Lower leg skin (tissue), 3 donors: ENCODE results near the gene MYO19.

Source experiments
- CTCF ChIP-seq, 3 donors: fragments of 450-650 bp; IDR thresholded peaks; one replicate each; pipeline ENCODE4 v1.5.1; 2016; ENCODE audit warnings: antibody characterized with exemption in 3 of 3, mild to moderate bottlenecking in 3 of 3, moderate library complexity in 2 of 3
- POLR2A ChIP-seq, 2 donors: fragments of 450-650 bp; IDR thresholded peaks; one replicate each; pipeline ENCODE4 v1.6.1; 2016 to 2017; ENCODE audit warnings: antibody characterized with exemption in 2 of 2, mild to moderate bottlenecking in 1 of 2, moderate library complexity in 1 of 2

DNA sequence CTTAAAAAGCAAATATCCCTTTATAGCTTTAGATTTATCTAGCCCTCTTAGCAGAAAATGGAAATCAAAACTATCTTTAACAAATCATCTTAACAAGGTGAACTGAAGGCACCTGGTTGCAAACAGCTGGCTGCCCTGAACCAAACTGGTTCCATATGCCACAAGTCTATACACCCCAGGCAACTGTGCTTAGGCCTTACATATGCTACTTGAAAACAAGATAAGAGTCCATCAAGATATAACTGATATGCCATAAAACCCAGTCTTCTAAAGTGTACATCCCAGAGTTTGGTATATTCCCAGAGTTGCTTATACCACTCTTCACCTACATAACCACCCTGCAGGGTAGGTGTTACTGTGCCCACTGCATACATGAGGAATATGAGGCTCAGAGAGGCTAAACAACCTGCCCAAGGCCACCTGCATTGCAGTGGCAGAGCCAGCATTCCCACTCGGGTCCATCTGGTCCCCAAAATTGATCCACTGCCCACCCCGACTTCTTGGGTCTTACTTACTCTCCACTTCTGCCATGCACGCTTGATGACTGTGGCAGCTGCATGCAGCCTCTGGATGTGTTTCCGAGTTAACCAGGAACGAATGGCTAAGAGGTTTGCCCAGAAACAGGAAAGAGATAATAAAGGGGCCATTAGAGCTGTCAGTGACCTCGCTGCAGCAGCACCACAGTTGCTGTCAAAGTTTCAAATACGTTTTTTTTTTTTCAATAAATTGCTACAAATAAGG lies 35.9 kb downstream of the MYO19 start:
- TF ChIP-seq CTCF (IDR thresholded peaks at IDR 0.05) (no peak), POLR2A (IDR thresholded peaks at IDR 0.05) (no peak)
